A673 (cell line): ENCODE measurements around the gene CD5L.

Experiments
- CTCF ChIP-seq: fragments of 300-800, 200-600 bp; sonication (generic); conservative IDR thresholded peaks from 2 replicates; pipeline ENCODE4 v1.5.1; 2017; ENCODE audit warnings: low read depth, mild to moderate bottlenecking, antibody characterized with exemption, low read length, moderate library complexity, mixed read lengths
- EZH2 ChIP-seq: fragments of 200-600 bp; sonication (generic); IDR thresholded peaks from 2 replicates; pipeline ENCODE4 v1.6.1; 2017; ENCODE audit warnings: borderline replicate concordance, low read depth, mild to moderate bottlenecking, mixed read lengths, antibody characterized with exemption, low read length; ENCODE audit not compliant: poor library complexity, severe bottlenecking

DNA sequence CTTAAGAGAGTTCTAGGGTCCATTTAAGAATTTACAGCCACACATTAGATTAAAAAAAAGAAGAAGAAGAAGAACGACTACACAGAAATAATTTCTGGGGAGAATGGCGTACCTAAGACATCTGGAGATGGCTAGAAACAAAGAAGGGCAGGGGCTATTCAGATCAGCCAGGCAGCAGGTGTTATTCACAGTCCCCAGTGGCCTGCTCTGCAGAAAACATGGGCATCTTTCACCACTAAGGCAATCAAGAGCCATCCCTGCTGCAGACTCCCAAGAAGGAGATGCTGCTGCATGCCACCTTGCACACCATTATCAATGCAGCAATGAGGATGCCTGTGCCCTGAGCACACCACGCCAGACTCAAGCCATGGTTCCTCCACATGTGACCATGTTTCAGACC lies 56.8 kb downstream of the CD5L start:
- TF ChIP-seq CTCF (no peak), EZH2 (no peak)
